Esophagus squamous epithelium (tissue), 5 donors: ENCODE measurements around the gene IQGAP2. TPM values are rescaled to one million over a fixed set of nuclear protein-coding genes. Genes with fewer than 3 reads are reported as not detected.

ENCODE experiments used
- DNase-seq: peaks from one replicate; lab custom pipeline; 2025; lab: John Stamatoyannopoulos, UW
- H3K27ac ChIP-seq, 4 donors: fragments of 200-600 bp; sonication (generic); one replicate each; pipeline ENCODE4 v1.5.1; 2016 to 2019; ENCODE audit warnings: mild to moderate bottlenecking in 1 of 4
- H3K27me3 ChIP-seq, 4 donors: fragments of 200-600 bp; sonication (generic); 1 replicate in 3 of 4; 2 replicates in 1 of 4; pipeline versions ENCODE4 v1.5.1 to v1.6.0; 2017 to 2021; ENCODE audit warnings: antibody characterized with exemption in 1 of 4
- H3K36me3 ChIP-seq, 3 donors: fragments of 200-600 bp; sonication (generic); one replicate each; pipeline ENCODE4 v1.5.1; 2016 to 2019
- H3K4me1 ChIP-seq, 3 donors: fragments of 200-600 bp; sonication (generic); one replicate each; pipeline ENCODE4 v1.5.1; 2017 to 2019
- H3K4me3 ChIP-seq, 4 donors: fragments of 200-600 bp; sonication (generic); 1 replicate in 3 of 4; 2 replicates in 1 of 4; pipeline ENCODE4 v1.5.1; 2016 to 2019; ENCODE audit warnings: mild to moderate bottlenecking in 2 of 4, moderate library complexity in 1 of 4
- H3K9me3 ChIP-seq, 3 donors: fragments of 200-600 bp; sonication (generic); one replicate each; pipeline ENCODE4 v1.5.1; 2016 to 2019
- CTCF ChIP-seq, 6 experiments: fragments of 450-650 bp in 4 of 6; fragments of 200-600 bp in 2 of 6; sonication (generic) in 2 of 6; IDR thresholded peaks; one replicate each; pipeline ENCODE4 v1.5.1; 2016 to 2019; ENCODE audit warnings: antibody characterized with exemption in 6 of 6, mild to moderate bottlenecking in 4 of 6, moderate library complexity in 4 of 6
- POLR2A ChIP-seq, 4 donors: fragments of 450-650 bp; IDR thresholded peaks; one replicate each; pipeline ENCODE4 v1.6.1; 2017; ENCODE audit warnings: antibody characterized with exemption in 4 of 4, mild to moderate bottlenecking in 4 of 4, moderate library complexity in 3 of 4
- WGBS, 2 donors: methylation state at CpG; one replicate each; pipeline ENCODE4 v1.1.5; 2018; 5-methylcytosine and 5-hydroxymethylcytosine counted together
- intact Hi-C: fragments of 100-400 bp; cut with DNase I; formaldehyde crosslinking; loops from one replicate; pipeline ENCODE4 v1.15.0; 2022
- total RNA-seq, 4 donors: library from RNA; depleted of rRNA; stranded (reverse); fragments of >200 nt; gene quantifications; one replicate each; pipeline ENCODE4 v1.1.0, GENCODE V29; 2016
- donor health status: DM: yes; HTN: yes; CAD: no.

The IQGAP2 gene
- total RNA-seq, 4 donors from 2014 or later: 3.0 to 16.6 (median 5.9) TPM

- no peak overlapping the region for H3K27ac ChIP-seq
- no peak for DNase-seq
- H3K36me3 ChIP-seq: no peaks in the 10 kb centered on the region
- intact Hi-C loops: no loop called here
- H3K27me3 ChIP-seq: peaks cover 0 to 3% (median 0%) of the 10 kb centered on the region in 4 donors
- H3K9me3 ChIP-seq: no peaks in the 10 kb centered on the region
- TF ChIP-seq CTCF (IDR thresholded peaks at IDR 0.05) (no peak), POLR2A (IDR thresholded peaks at IDR 0.05) (no peak)
- peaks cover 3 to 45% (median 5%) of the 10 kb centered on the region in 3 donors for H3K4me1 ChIP-seq
- H3K4me3 ChIP-seq: no peak overlapping the region
These were observed 301.1 kb downstream of the IQGAP2 start for GRCh38 chr5:76704131-76704663.

GRCh38 chr5:76705574-76705973, 302.5 kb downstream of the IQGAP2 start:
- no peak for TF ChIP-seq POLR2A (IDR thresholded peaks at IDR 0.05)
- TF ChIP-seq CTCF (IDR thresholded peaks at IDR 0.05): no peak
- H3K4me1 ChIP-seq: peaks cover 3 to 45% (median 5%) of the 10 kb centered on the region in 3 donors
- no peaks in the 10 kb centered on the region for H3K36me3 ChIP-seq
- intact Hi-C loops: no loop called here
- peaks cover 0 to 3% (median 0%) of the 10 kb centered on the region in 4 donors for H3K27me3 ChIP-seq
- H3K9me3 ChIP-seq: no peaks in the 10 kb centered on the region
- no peak for DNase-seq
- H3K27ac ChIP-seq: no peak overlapping the region
- H3K4me3 ChIP-seq: no peak overlapping the region

GRCh38 chr5:76709762-76710161, 306.7 kb downstream of the IQGAP2 start:
- no peaks in the 10 kb centered on the region for H3K9me3 ChIP-seq
- peaks cover 0 to 10% (median 3%) of the 10 kb centered on the region in 4 donors for H3K27me3 ChIP-seq
- H3K27ac ChIP-seq: no peak overlapping the region
- no peak for DNase-seq
- H3K4me3 ChIP-seq: no peak overlapping the region
- TF ChIP-seq POLR2A (IDR thresholded peaks at IDR 0.05): no peak
- TF ChIP-seq CTCF (IDR thresholded peaks at IDR 0.05): no peak
- 50 to 66% methylated on average over 2 of the region's 2 CpGs for WGBS, 2 donors
- H3K4me1 ChIP-seq: peaks cover 3 to 17% (median 3%) of the 10 kb centered on the region in 3 donors
- intact Hi-C loops: loop anchor here (10.0 kb wide), 1 partner anchor 65 kb away; no protein-coding TSS in a partner anchor
- H3K36me3 ChIP-seq: no peaks in the 10 kb centered on the region

GRCh38 chr5:76710991-76711390, 307.9 kb downstream of the IQGAP2 start:
- Histone ChIP-seq H3K4me1 (peaks cover 7 to 17% (median 10%) of the 10 kb centered on the region in 3 donors), H3K4me3 (no peak overlapping the region), H3K9me3 (no peaks in the 10 kb centered on the region), H3K27ac (no peak overlapping the region), H3K36me3 (no peaks in the 10 kb centered on the region), H3K27me3 (peaks cover 0 to 18% (median 8%) of the 10 kb centered on the region in 4 donors)
- no peak for DNase-seq
- intact Hi-C loops: loop anchor here (10.0 kb wide), 1 partner anchor 64 kb away; no protein-coding TSS in a partner anchor
- 42 to 48% methylated on average over 4 of the region's 4 CpGs for WGBS, 2 donors
- no peak for TF ChIP-seq CTCF (IDR thresholded peaks at IDR 0.05)
- no peak for TF ChIP-seq POLR2A (IDR thresholded peaks at IDR 0.05)

GRCh38 chr5:76714751-76715485, 311.8 kb downstream of the IQGAP2 start:
- WGBS, 2 donors: 8 to 18% methylated on average over 10 to 31 of the region's 52 CpGs
- DNase-seq: no peak
- peaks cover 7 to 45% (median 10%) of the 10 kb centered on the region in 3 donors for H3K4me1 ChIP-seq
- no peak for TF ChIP-seq CTCF (IDR thresholded peaks at IDR 0.05)
- no peak for TF ChIP-seq POLR2A (IDR thresholded peaks at IDR 0.05)
- H3K27me3 ChIP-seq: peaks cover 0 to 43% (median 7%) of the 10 kb centered on the region in 4 donors
- H3K36me3 ChIP-seq: no peaks in the 10 kb centered on the region
- H3K4me3 ChIP-seq: peak overlapping the region; percentile 47 to 93 (median 57)
- H3K27ac ChIP-seq: peak overlapping the region in 3 of 4 donors; percentile 59 to 82 (median 74)
- H3K9me3 ChIP-seq: no peaks in the 10 kb centered on the region
- intact Hi-C loops: loop anchor here (10.0 kb wide), 1 partner anchor 60 kb away; no protein-coding TSS in a partner anchor
